ENCODE results near the gene ENPP5. TPM values are rescaled to one million over a fixed set of nuclear protein-coding genes. Genes with fewer than 3 reads are reported as not detected.

ENPP5 gene
- total RNA-seq, 2 donors from 2014 or later: 5.6 to 8.8 TPM

- intact Hi-C loops (cut with DNase I): no loop called here
- no peaks in the 10 kb centered on the region for H3K4me1 ChIP-seq
- ATAC-seq (no peak), DNase-seq (no peak)
- H3K27ac ChIP-seq: no peak overlapping the region
- H3K9me3 ChIP-seq: no peaks in the 10 kb centered on the region
- no peak for TF ChIP-seq CTCF (IDR thresholded peaks at IDR 0.05)
- TF ChIP-seq POLR2A (IDR thresholded peaks at IDR 0.05): no peak
- H3K36me3 ChIP-seq (replicated peaks in 1 of 2; ENCODE audit: insufficient read depth in 1 of 2, low read depth in 2 of 2): no peaks in the 10 kb centered on the region
- H3K27me3 ChIP-seq: no peaks in the 10 kb centered on the region
- 64 to 71% methylated on average over 1 of the region's 1 CpG for WGBS, 2 donors
- H3K4me3 ChIP-seq: no peak overlapping the region
Measured at GRCh38 chr6:46115634-46116033, 55.1 kb downstream of the ENPP5 start.

GRCh38 chr6:46113370-46113769 lies 57.4 kb downstream of the ENPP5 start:
- H3K36me3 ChIP-seq (replicated peaks in 1 of 2; ENCODE audit: insufficient read depth in 1 of 2, low read depth in 2 of 2): no peaks in the 10 kb centered on the region
- no peak for ATAC-seq
- H3K27ac ChIP-seq: no peak overlapping the region
- 65 to 83% methylated on average over 1 of the region's 1 CpG for WGBS, 2 donors
- H3K27me3 ChIP-seq: no peaks in the 10 kb centered on the region
- no peaks in the 10 kb centered on the region for H3K9me3 ChIP-seq
- H3K4me1 ChIP-seq: no peaks in the 10 kb centered on the region
- no peak for TF ChIP-seq CTCF (IDR thresholded peaks at IDR 0.05)
- no peak for TF ChIP-seq POLR2A (IDR thresholded peaks at IDR 0.05)
- no peak overlapping the region for H3K4me3 ChIP-seq
- intact Hi-C loops (cut with DNase I): no loop called here
- DNase-seq: peak in 1 of 4 donors; percentile 4

Other genes starting within 250 kb of the ENPP5 start
- 1 to 10 TPM; 1.6 to 3.3 TPM for gene CLIC5, start 155.1 kb downstream of the ENPP5 start, total RNA-seq
- 1 to 10 TPM; 5.9 to 9.9 TPM for gene ENPP4, start 41.0 kb downstream of the ENPP5 start, total RNA-seq

All from body of pancreas (tissue), 4 donors.